Stimulated activated CD8-positive, alpha-beta memory T cell treated with anti-CD3 and anti-CD28 coated beads, Interleukin-15, amount 100 ng/mL, for 48 hours (primary cell): ENCODE results near the gene NFKB1.
"Not testable (repeated sequence)": the region's sequence is repeated elsewhere in the genome, so short reads cannot be mapped to it uniquely, and the experiment has no call there.

ENCODE experiments used
- DNase-seq, 2 donors: peaks; one replicate each; pipeline ENCODE4 v3.0.0-alpha.2; 2020; ENCODE audit warnings: low read depth in 2 of 2

NFKB1 gene, protein sequence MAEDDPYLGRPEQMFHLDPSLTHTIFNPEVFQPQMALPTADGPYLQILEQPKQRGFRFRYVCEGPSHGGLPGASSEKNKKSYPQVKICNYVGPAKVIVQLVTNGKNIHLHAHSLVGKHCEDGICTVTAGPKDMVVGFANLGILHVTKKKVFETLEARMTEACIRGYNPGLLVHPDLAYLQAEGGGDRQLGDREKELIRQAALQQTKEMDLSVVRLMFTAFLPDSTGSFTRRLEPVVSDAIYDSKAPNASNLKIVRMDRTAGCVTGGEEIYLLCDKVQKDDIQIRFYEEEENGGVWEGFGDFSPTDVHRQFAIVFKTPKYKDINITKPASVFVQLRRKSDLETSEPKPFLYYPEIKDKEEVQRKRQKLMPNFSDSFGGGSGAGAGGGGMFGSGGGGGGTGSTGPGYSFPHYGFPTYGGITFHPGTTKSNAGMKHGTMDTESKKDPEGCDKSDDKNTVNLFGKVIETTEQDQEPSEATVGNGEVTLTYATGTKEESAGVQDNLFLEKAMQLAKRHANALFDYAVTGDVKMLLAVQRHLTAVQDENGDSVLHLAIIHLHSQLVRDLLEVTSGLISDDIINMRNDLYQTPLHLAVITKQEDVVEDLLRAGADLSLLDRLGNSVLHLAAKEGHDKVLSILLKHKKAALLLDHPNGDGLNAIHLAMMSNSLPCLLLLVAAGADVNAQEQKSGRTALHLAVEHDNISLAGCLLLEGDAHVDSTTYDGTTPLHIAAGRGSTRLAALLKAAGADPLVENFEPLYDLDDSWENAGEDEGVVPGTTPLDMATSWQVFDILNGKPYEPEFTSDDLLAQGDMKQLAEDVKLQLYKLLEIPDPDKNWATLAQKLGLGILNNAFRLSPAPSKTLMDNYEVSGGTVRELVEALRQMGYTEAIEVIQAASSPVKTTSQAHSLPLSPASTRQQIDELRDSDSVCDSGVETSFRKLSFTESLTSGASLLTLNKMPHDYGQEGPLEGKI

DNA sequence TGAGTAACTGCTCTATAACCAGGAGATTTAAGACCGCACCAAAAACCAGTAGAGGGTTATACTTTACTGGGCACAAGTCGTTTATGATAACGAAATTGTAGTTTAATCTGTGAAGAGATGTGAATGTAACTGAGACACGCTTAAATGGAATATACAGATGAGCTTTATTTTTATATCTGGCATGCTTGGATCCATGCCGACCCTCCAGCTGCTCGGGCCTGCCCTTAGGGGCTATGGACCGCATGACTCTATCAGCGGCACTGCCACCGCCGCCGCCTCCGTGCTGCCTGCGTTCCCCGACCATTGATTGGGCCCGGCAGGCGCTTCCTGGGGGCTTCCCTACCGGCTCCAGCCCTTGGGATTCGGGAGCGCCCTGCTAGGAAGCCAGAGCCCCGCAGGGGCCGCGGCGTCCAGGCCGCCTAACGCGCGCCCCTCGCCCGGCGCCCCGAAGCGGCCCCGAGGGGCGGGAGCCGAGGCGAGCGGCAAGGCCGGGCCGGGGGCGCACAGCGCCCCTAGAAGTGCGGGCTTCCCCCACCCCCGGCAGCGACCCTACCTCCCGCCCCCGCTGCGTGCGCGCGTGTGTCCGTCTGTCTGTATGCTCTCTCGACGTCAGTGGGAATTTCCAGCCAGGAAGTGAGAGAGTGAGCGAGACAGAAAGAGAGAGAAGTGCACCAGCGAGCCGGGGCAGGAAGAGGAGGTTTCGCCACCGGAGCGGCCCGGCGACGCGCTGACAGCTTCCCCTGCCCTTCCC is at the start of gene NFKB1:
NFKB1 (plus strand) TSS at position 664 of the 751 bp plus-strand sequence. CDS start 24,160 bp downstream, outside the sequence.
- peak; percentile 75 to 76 for DNase-seq

DNA sequence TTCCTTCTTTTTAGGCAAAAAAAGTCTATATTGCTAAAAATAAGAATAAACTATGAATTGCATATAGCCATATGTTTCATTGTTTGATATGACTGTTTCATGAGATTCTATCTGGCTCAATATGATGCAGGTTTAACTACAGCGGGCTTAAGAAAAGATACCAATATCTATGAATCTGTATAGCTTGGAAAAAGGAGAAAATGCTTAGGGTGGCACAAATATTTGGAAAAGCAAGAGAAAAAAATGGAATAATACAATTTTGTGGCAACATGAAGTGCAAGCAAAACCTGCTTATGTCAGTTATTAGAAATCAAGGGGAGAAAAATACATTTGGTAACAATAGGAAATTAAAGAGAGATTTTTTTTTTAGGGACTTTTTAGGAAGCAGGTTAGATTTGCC is 48.3 kb upstream of the NFKB1 start:
- DNase-seq: no peak

DNA sequence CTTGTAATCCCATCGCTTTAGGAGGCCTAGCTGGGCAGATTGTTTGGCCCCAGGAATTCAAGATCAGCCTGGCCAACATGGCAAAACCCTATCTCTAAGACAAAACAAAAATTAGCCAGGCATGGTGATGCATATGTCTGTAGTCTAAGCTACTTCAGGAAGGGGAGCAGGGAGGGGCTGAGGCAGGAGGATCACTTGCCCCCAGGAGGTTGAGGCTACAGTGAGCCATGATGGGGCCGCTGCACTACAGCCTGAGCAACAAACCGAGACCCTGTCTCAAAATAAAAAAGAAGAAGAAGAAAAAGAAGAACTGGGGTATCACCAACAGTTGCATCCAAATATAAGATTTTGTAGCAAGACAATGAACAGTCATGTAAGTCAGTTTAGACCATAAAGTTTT is 47.3 kb upstream of the NFKB1 start:
- no peak for DNase-seq

DNA sequence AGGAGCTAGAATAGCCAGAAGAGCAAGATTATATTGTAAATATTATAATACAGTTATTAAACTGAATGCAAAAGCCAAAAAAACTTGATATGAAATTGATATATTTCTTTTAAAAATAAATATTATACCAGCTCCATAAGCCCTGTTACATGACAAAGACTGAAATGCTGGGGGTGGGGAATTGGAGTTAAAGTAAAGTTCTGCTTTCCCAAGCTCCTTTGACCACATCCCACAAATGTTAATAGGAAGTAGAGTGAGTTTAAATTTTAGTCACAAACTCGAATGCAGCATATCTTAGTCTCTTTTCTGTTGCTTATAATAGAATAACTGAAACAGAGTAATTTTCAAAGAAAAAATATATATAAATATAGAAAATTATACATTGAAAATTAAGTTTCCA is 46.9 kb upstream of the NFKB1 start:
- DNase-seq: no peak

DNA sequence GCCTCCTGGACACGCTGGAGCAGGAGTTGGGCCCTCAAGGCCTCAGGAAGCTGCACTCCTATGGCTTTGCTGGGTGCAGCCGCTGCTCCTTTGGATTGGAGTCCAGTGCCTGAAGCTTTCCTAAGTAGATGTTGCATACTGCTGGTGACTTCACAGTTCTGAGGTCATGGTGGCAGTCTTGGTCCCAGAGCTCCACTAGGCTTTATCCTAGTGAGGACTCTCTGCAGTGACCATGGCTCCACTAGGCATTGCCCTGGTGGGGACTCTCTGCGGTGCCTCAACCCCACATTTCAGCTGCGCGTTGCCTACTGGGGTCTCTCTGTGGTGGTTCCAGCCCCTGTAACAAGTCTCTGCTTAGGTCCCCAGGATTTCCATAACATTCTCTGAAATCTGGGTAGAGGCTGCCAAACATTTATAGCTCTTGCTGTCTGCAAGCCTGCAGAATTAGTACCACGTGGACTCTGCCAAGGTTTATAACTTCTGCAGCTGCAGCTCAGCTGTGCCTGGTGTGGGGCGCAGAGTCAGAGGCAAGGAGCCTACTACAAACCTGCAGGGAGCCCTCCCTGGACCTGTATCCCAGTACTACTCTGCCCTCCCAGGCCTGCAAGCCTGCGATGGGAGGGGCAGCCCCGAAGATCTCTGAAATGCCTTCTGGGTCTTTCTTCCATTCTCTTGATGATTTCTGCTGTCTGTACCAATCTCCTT is 46.0 kb upstream of the NFKB1 start:
- DNase-seq: no peak

DNA sequence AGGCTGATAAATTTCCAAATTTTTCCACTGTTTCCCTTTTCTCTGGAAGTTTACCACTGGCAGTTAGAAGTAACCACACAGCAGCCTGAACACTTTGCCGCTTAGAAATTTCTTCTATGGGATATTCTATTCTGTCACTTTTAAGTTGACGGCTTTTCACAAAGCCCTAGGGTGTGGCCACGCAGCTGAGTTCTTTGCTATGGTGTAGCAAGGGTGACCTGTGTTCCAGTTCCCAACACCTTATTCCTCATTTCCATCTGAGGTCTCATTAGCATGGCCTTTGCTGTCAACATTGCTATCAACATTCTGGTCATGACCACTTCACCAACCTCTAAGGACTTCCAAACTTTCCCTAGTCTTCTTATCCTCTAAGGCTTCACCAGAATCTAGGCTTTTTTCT is 45.4 kb upstream of the NFKB1 start:
- DNase-seq: no peak

DNA sequence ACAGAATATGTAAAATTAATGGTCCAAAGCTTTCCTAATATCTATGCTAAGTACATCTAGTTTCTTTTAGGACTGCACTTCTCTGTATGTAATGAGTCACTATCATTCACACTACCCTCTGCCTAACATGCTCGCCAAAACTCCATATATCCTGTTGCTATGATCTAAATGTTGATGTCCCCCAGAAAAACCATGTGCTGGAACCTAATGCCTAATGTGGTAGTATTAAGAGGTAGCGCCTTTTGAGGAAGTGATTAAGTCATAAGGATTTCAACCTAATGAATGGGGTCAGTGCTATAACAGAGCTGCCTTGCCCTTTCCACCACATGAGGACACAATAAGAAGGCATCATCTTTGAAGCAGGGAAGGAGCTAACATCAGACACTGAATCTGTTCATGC is 34.9 kb upstream of the NFKB1 start:
- DNase-seq: no peak

DNA sequence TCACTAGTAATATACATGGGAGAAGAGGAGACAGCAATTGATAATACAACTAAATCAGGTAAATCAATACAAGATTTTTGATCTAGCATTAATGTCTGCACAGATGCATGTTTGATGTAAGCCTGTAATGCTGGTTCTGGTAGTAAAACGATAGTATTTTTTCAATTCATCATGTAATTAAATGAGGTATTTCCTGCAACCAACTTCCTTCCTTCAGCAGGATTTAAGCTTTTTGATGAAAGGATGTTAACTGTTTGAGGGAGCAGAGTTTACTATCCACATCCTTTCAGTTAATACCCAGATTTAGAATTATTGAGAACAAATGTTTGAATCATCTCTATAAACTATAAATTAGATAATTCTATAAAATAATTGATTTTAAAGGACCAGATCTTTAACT is 31.4 kb upstream of the NFKB1 start:
- no peak for DNase-seq

DNA sequence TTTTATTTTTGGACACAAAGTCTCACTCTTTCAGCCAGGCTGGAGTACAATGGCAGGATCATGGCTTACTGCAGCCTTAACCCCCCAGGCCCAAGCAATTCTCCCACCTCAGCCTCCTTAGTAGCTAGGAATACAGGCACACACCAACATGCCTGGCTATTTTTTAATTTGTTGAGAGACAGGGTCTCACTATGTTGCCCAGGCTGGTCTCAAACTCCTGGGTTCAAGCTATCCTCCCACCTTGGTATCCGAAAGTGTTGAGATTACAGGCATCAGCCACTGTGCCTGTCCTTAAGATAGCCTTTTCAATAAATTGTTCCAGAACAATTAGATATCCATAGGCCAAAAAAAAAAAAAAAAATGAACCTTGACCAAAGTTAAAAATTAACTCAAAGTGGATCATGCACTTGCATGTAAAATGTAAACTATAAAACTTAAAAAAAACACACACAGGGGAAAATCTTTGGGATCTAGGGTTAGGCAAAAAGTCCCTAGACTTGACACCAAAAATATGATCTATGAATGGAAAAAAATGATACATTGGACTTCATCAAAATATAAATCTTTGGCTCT is 28.6 kb upstream of the NFKB1 start:
- no peak for DNase-seq

DNA sequence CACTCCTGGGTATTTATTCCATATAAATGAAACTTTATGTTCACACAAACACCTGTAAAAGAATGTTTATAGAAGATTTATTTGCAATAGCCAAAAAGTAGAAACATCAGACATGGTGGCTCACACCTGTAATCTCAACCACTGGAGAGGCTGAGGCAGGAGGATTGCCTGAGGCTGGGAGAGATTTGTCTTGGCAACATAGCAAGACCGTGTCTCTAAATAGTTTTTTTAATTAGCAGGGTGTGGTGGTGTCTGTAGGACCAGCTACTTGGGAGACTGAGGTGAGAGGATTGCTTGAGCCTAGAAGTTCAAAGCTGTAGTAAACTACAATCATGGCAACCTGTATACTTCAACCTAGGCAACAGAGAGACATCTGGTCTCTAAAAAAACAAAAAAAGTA is 27.7 kb upstream of the NFKB1 start:
- DNase-seq: no peak

DNA sequence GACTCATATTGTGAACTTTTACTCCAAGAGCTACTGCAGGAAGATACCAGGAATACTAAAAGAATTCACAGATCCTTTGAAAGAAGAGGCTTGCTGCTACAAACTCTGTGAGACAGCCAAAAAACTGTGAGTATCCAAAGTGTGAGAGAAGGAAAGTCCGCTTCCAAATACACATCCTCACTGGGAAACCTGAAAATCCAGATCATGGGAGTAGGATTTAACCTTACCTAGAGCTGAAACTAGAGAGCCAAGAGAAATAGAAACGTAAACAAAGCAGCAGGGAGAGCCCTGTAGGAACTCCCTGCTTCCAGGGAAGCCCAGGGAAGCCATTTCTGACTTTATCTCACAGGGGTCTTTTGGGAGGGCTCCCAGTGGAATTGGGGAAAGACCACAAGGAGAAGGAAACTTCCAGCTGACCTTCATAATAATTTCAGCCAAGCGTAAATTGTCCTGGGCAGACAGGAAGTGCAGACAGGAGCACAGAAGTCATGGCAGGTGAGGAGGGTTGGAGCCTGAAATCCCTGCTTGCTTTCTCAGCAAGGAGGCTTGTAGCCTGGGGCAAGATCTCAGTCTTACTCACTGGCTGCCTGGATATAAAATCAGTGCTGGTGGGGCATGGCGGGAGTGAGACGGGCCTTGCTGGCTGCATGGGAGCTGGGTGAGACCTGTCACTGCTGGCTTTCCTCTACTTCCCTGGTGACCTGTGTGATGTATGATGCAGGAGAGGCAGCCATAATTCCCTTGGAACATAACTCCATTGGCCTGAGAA is 26.2 kb upstream of the NFKB1 start:
- DNase-seq: no peak

DNA sequence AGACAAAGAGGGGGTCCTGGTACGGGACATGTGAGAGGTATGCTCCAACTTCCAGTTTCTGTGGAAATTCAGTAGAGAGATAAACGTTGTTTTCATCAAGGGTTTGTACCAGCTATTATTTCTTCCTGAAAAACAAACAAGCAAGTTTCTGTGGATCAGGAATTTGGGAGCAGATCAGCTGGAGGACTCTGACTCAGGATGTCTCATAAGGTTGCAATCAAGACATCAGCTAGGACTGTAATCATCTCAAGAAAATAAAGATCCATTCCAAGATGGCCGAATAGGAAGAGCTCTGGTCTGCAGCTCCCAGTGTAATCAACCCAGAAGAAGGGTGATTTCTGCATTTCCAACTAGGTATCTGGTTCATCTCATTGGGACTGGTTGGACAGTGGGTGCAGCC is 23.5 kb upstream of the NFKB1 start:
- DNase-seq: no peak

DNA sequence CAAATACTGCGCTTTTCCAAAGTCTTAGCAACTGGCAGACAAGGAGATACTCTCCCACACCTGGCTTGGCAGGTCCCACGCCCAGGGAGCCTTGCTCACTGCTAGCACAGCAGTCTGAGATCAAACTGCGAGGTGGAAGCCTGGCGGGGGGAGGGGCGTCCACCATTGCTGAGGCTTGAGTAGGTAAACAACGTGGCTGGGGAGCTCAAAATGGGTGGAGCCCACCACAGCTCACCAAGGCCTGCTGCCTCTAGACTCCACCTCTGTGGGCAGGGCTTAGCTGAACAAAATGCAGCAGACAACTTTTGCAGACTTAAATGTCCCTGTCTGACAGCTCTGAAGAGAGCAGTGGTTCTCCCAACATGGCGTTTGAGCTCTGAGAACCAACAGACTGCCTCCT is 23.0 kb upstream of the NFKB1 start:
- DNase-seq: no peak

DNA sequence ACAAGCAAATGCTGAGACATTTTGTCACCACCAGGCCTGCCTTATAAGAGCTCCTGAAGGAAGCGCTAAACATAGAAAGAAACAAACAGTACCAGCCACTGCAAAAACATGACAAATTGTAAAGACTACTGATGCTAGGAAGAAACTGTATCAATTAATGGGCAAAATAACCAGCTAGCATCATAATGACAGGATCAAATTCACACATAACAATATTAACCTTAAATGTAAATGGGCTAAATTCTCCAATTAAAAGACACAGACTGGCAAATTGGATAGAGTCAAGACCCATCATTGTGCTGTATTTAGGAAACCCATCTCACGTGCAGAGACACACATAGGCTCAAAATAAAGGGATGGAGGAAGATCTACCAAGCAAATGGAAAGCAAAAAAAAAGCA is 21.3 kb upstream of the NFKB1 start:
- not testable (repeated sequence) for DNase-seq

DNA sequence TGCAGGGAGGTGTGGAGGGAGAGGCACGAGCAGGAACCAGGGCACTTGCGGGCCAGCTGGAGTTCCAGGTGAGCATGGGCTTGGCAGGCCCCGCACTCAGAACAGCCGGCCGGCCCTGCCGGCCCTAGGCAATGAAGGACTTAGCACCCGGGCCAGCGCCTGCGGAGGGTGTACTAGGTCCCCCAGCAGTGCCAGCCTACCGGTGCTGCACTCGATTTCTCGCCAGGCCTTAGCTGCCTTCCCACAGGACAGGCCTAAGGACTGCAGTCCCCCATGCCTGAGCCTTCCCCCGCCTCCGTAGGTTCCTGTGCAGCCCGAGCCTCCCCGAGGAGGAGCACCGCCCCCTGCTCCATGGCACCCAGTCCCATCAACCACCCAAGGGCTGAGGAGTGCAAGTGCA is 18.0 kb upstream of the NFKB1 start:
- DNase-seq: no peak

DNA sequence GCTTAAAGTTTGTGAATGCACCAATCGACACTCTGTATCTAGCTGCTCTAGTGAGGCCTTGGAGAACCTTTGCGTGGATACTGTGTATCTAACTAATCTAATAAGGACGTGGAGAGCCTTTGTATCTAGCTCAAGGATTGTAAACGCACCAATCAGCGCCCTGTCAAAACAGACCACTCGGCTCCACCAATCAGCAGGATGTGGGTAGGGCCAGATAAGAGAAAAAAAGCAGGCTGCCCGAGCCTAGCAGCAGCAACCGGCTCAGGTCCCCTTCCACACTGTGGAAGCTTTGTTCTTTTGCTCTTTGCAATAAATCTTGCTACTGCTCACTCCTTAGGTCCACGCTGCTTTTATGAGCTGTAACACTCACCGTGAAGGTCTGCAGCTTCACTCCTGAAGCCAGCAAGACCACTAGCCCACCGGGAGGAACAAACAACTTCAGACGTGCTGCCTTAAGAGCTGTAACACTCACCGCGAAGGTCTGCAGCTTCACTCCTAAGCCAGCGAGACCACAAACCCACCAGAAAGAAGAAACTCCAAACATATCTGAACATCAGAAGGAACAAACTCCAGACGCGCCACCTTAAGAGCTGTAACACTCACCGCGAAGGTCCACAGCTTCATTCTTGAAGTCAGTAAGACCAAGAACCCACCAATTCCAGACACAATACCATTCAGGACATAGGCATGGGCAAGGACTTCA is 17.0 kb upstream of the NFKB1 start:
- DNase-seq: peak in 1 of 2 donors; percentile 11

DNA sequence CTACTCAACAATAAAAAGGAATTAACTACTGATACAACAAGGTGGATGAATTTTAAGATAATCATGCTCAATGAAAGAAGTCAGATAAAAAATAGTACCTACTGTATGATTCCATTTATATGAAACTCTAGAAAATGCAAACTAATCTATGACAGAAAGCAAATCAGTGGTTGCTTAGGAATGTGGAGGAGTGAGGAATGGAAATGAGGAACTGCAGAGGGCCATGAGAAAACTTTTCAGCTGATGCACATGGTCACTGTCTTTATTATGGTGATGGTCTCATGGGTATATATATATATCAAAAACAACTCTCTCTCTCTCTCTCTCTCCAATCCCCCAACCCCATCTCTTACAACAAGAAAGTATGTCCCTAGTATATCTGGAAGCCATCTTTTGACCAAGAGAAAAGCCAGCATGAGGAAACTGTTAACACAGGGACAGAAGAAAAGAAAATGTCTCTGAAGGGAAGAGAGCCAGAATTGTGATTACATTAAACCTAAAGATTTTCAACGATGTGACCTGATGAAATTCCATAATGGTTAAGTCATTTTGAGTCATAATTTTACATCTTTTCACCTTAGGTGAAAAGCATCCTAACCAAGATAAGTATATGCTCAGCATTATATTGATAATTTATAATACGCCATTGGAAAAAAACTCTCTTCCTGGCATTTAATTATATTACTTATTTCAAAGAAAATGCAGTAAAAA is 8.5 kb upstream of the NFKB1 start:
- DNase-seq: no peak

DNA sequence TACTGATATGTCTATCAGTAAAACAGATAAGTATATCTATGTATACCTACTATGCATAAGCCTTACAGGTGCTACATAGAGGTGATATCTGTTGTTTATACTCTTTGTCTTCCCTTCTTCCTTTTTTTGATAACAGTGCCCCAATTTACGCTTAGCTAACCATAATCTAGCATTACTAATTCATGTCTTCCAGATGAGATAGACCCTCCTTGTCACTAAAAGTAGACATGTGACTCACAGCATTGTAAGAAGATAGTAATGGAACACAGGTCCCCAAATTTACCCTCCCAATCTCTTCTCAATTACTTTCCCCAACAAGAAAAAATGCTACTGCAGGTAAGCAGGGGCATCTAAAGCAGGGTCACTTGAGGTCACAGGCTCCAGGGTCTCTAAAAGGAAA is 7.9 kb upstream of the NFKB1 start:
- DNase-seq: no peak

DNA sequence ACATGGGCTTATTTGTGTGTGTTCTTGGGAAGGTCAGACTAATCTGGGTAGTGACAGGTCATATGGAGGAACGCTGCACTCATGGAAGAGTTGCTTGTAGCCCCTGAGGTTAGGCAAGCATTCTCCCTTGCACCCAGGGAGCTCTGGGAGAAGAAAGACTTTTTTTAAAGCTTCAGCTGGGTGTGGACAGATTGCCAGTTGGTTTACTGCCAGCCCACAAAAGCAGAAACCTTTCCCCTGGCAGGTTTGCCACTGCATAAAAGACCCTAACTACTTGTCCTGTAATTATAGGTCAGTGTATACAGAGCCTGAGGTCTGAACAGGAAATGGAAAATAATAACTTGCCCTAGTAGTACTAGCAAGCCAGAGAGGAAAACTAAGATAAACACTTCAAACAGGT is 7.4 kb upstream of the NFKB1 start:
- no peak for DNase-seq
